GM18907 (cell line): ENCODE measurements around the gene DUSP9.
"Not testable (repeated sequence)": the region's sequence is repeated elsewhere in the genome, so short reads cannot be mapped to it uniquely, and the experiment has no call there.

Experiments used
- ATAC-seq: cut with Tn5 transposase; IDR thresholded peaks from one replicate; pipeline ENCODE4 v1.9.1; 2021; ENCODE audit warnings: mild to moderate bottlenecking, moderate library complexity; ENCODE audit not compliant: unreplicated experiment

DUSP9 gene

GRCh38 chrX:153689654-153690465 lies 42.9 kb downstream of the DUSP9 start:
- ATAC-seq = no peak

- ATAC-seq = no peak
Observed at GRCh38 chrX:153690466-153690865, 43.5 kb downstream of the DUSP9 start.

- not testable (repeated sequence) for ATAC-seq
Observed at GRCh38 chrX:153691032-153691827, 44.2 kb downstream of the DUSP9 start.

- no peak for ATAC-seq
Observed at GRCh38 chrX:153692003-153692402, 45.0 kb downstream of the DUSP9 start.

- ATAC-seq = no peak
Observed at GRCh38 chrX:153692611-153693156, 45.7 kb downstream of the DUSP9 start.

- ATAC-seq = no peak
Observed at GRCh38 chrX:153693216-153694086, 46.4 kb downstream of the DUSP9 start.

GRCh38 chrX:153694256-153694655 lies 47.3 kb downstream of the DUSP9 start:
- not testable (repeated sequence) for ATAC-seq

- no peak for ATAC-seq
Observed at GRCh38 chrX:153694687-153695270, 47.8 kb downstream of the DUSP9 start.

GRCh38 chrX:153696100-153696499 lies 49.1 kb downstream of the DUSP9 start:
- ATAC-seq = no peak

GRCh38 chrX:153696538-153696937 lies 49.5 kb downstream of the DUSP9 start:
- ATAC-seq = not testable (repeated sequence)

- ATAC-seq = not testable (repeated sequence)
Observed at GRCh38 chrX:153696986-153697722, 50.2 kb downstream of the DUSP9 start.

GRCh38 chrX:153697924-153698865 lies 51.2 kb downstream of the DUSP9 start:
- no peak for ATAC-seq

- not testable (repeated sequence) for ATAC-seq
Observed at GRCh38 chrX:153699210-153699783, 52.3 kb downstream of the DUSP9 start.

GRCh38 chrX:153699784-153700371 lies 52.9 kb downstream of the DUSP9 start:
- not testable (repeated sequence) for ATAC-seq

GRCh38 chrX:153700376-153700945 lies 53.5 kb downstream of the DUSP9 start:
- no peak for ATAC-seq
